Neural progenitor cell (in vitro differentiated cells): ENCODE data around the gene AP2S1.

Experiments used
- CTCF ChIP-seq: fragments of 200-600 bp; sonication (generic); IDR thresholded peaks from 2 replicates; pipeline ENCODE4 v1.5.1; 2017; ENCODE audit warnings: antibody characterized with exemption, mild to moderate bottlenecking
- EZH2 ChIP-seq: fragments of 200-600 bp; sonication (generic); IDR thresholded peaks from 2 replicates; pipeline ENCODE4 v1.6.1; 2017; ENCODE audit warnings: antibody characterized with exemption, mild to moderate bottlenecking, moderate library complexity
- EZH2phosphoT487 ChIP-seq: fragments of 200-600 bp; sonication (generic); IDR thresholded peaks from 2 replicates; pipeline ENCODE4 v1.6.1; 2017; ENCODE audit warnings: antibody characterized with exemption

- TF ChIP-seq CTCF (no peak), EZH2 (no peak), EZH2phosphoT487 (no peak)
These were observed 30.4 kb upstream of the AP2S1 start for GRCh38 chr19:46881092-46881491.
